SK-N-SH (cell line): ENCODE results near the gene HBZ. TPM values are rescaled to one million over a fixed set of nuclear protein-coding genes. Genes with fewer than 3 reads are reported as not detected.

Source experiments
- CTCF ChIA-PET: fragments of 300-600, 350-600 bp; formaldehyde crosslinking; extraction: SDS; loops from one replicate; lab custom pipeline; 2021; lab: Yijun Ruan, JAX
- POLR2A ChIA-PET: fragments of 350-600 bp; sonication (Branson Sonifier 250); formaldehyde crosslinking; extraction: SDS; loops from one replicate; lab custom pipeline; 2020; ENCODE audit warnings: antibody characterized with exemption, inconsistent platforms; lab: Yijun Ruan, JAX
- DNase-seq: peaks from one replicate; pipeline ENCODE4 v3.0.0; 2012
- H2AFZ ChIP-seq: fragments of 200-600 bp; sonication (generic); 2 replicates; pipeline ENCODE4 v1.8.1; 2016; ENCODE audit warnings: antibody characterized with exemption, mild to moderate bottlenecking, low read depth
- H3F3A ChIP-seq: fragments of 200-600 bp; sonication (generic); replicated peaks from 2 replicates; pipeline ENCODE3; 2016; ENCODE audit warnings: antibody characterized with exemption, mild to moderate bottlenecking; ENCODE audit not compliant: insufficient read depth
- H3K27ac ChIP-seq, 2 experiments: fragments of 200-500 bp in 1 of 2; fragments of 200-600 bp in 1 of 2; sonication (Bioruptor generic) in 1 of 2; sonication (generic), shearing (Covaris generic) in 1 of 2; 2 replicates each; pipeline versions ENCODE4 v1.5.1 to v1.6.1; 2014 to 2016; ENCODE audit warnings: low read depth in 2 of 2, inconsistent platforms in 1 of 2, low read length in 1 of 2, mild to moderate bottlenecking in 1 of 2, mixed read lengths in 1 of 2
- H3K27me3 ChIP-seq: fragments of 200-600 bp; sonication (generic), shearing (Covaris generic); 2 replicates; pipeline ENCODE4 v1.6.1; 2016; ENCODE audit warnings: mixed run types; ENCODE audit not compliant: insufficient read depth
- H3K36me3 ChIP-seq, 2 experiments: fragments of 200-500 bp in 1 of 2; fragments of 200-600 bp in 1 of 2; sonication (Bioruptor generic) in 1 of 2; sonication (generic) in 1 of 2; replicated peaks in 1 of 2; 2 replicates each; pipeline versions ENCODE3 to v1.5.1; 2014 to 2016; ENCODE audit warnings: low read length in 1 of 2, mild to moderate bottlenecking in 1 of 2; ENCODE audit not compliant: insufficient read depth in 2 of 2, control insufficient read depth in 1 of 2
- H3K4me1 ChIP-seq, 2 experiments: fragments of 200-500 bp in 1 of 2; fragments of 200-600 bp in 1 of 2; sonication (Bioruptor generic) in 1 of 2; sonication (generic), shearing (Covaris generic) in 1 of 2; 2 replicates each; pipeline versions ENCODE4 v1.5.1 to v1.6.1; 2014 to 2016; ENCODE audit warnings: low read depth in 1 of 2, low read length in 1 of 2, mixed run types in 1 of 2; ENCODE audit not compliant: insufficient read depth in 2 of 2, control insufficient read depth in 1 of 2
- H3K4me2 ChIP-seq: fragments of 200-600 bp; sonication (generic), shearing (Covaris generic); 2 replicates; pipeline ENCODE4 v1.6.1; 2017; ENCODE audit warnings: mixed run types
- H3K4me3 ChIP-seq, 2 experiments: fragments of 200-500 bp in 1 of 2; fragments of 200-600 bp in 1 of 2; sonication (Bioruptor generic) in 1 of 2; sonication (generic), shearing (Covaris generic) in 1 of 2; 2 replicates each; pipeline versions ENCODE4 v1.5.1 to v1.8.1; 2014 to 2016; ENCODE audit warnings: low read depth in 2 of 2, inconsistent platforms in 1 of 2, low read length in 1 of 2, mild to moderate bottlenecking in 1 of 2, mixed read lengths in 1 of 2, moderate library complexity in 1 of 2
- H3K79me2 ChIP-seq: fragments of 200-600 bp; sonication (generic); 2 replicates; pipeline ENCODE4 v1.8.1; 2017; ENCODE audit warnings: mild to moderate bottlenecking; ENCODE audit not compliant: insufficient read depth
- H3K9ac ChIP-seq: fragments of 200-600 bp; sonication (generic); 2 replicates; pipeline ENCODE4 v1.6.1; 2017; ENCODE audit warnings: mixed run types
- H3K9me2 ChIP-seq: fragments of 200-600 bp; sonication (generic); 2 replicates; pipeline ENCODE4 v1.6.1; 2017; ENCODE audit warnings: mixed run types
- H3K9me3 ChIP-seq: fragments of 200-600 bp; sonication (generic); 2 replicates; pipeline ENCODE4 v1.6.1; 2017; ENCODE audit warnings: mixed run types, mild to moderate bottlenecking, moderate library complexity
- H4K20me1 ChIP-seq: fragments of 200-600 bp; sonication (generic); 2 replicates; pipeline ENCODE4 v1.6.1; 2017; ENCODE audit warnings: mild to moderate bottlenecking, mixed run types; ENCODE audit not compliant: insufficient read depth
- EZH2phosphoT487 ChIP-seq: fragments of 200-600 bp; sonication (generic); IDR thresholded peaks from 2 replicates; pipeline ENCODE4 v1.6.1; 2017; ENCODE audit warnings: low read depth, mixed run types, mild to moderate bottlenecking, antibody characterized with exemption, moderate library complexity, borderline replicate concordance
- FOSL2 ChIP-seq: IDR thresholded peaks from 2 replicates; pipeline ENCODE4 v1.4.0; 2012; ENCODE audit warnings: low read depth, mild to moderate bottlenecking, moderate library complexity, borderline replicate concordance
- FOXJ3 ChIP-seq: sonication (generic); formaldehyde crosslinking; IDR thresholded peaks from 2 replicates; pipeline ENCODE4 v1.5.1; 2020; ENCODE audit warnings: mild to moderate bottlenecking, missing genetic modification reagents
- FOXM1 ChIP-seq: IDR thresholded peaks from 2 replicates; pipeline ENCODE4 v1.4.0; 2012; ENCODE audit warnings: low read depth, mild to moderate bottlenecking
- GABPA ChIP-seq: IDR thresholded peaks from 2 replicates; pipeline ENCODE4 v1.4.0; 2012; ENCODE audit warnings: low read depth, mild to moderate bottlenecking
- JUND ChIP-seq: IDR thresholded peaks from 2 replicates; pipeline ENCODE4 v1.4.0; 2012
- NFIC ChIP-seq: IDR thresholded peaks from 2 replicates; pipeline ENCODE4 v1.4.0; 2012; ENCODE audit warnings: borderline replicate concordance
- NRF1 ChIP-seq: IDR thresholded peaks from 2 replicates; pipeline ENCODE4 v1.6.1; 2012; ENCODE audit warnings: low read depth, mild to moderate bottlenecking, low read length
- POLR2AphosphoS5 ChIP-seq: IDR thresholded peaks from 2 replicates; pipeline ENCODE4 v1.6.1; 2012; ENCODE audit warnings: low read depth, low read length
- RFX5 ChIP-seq: IDR thresholded peaks from 2 replicates; pipeline ENCODE4 v1.6.1; 2012; ENCODE audit warnings: mild to moderate bottlenecking, improper control_type of control experiment, low read length
- SIN3A ChIP-seq: IDR thresholded peaks from 2 replicates; pipeline ENCODE4 v1.6.1; 2012; ENCODE audit warnings: low read depth, mild to moderate bottlenecking, low read length, moderate library complexity, borderline replicate concordance
- TAF1 ChIP-seq: IDR thresholded peaks from 2 replicates; pipeline ENCODE4 v1.6.1; 2012; ENCODE audit warnings: low read depth, mild to moderate bottlenecking, low read length, moderate library complexity, borderline replicate concordance
- WGBS: methylation state at CpG from one replicate; pipeline ENCODE4 v1.1.6; 2017; ENCODE audit warnings: low lambda C conversion rate; 5-methylcytosine and 5-hydroxymethylcytosine counted together
- polyA plus RNA-seq, 3 experiments: library from polyadenylated mRNA; depleted of rRNA; stranded (reverse); fragments of >200 nt; gene quantifications; 2 replicates each; pipeline ENCODE4 v1.2.3, GENCODE V29; 2012
- TF ChIP-seq, protein P1 (sequence below): IDR thresholded peaks from 2 replicates; pipeline ENCODE4 v1.6.1; 2012; ENCODE audit warnings: mild to moderate bottlenecking, low read depth, low read length, moderate library complexity
- TF ChIP-seq, protein P2 (sequence below): fragments of 150-350 bp; IDR thresholded peaks from 2 replicates; pipeline ENCODE4 v1.6.1; 2016; ENCODE audit warnings: mild to moderate bottlenecking, low read depth, low read length
- TF ChIP-seq, protein P3 (sequence below): IDR thresholded peaks from 2 replicates; pipeline ENCODE4; 2012

The HBZ gene
- polyA plus RNA-seq, 1 of the 3 experiments (the other 2 are of a cell fraction), result not detected

DNA sequence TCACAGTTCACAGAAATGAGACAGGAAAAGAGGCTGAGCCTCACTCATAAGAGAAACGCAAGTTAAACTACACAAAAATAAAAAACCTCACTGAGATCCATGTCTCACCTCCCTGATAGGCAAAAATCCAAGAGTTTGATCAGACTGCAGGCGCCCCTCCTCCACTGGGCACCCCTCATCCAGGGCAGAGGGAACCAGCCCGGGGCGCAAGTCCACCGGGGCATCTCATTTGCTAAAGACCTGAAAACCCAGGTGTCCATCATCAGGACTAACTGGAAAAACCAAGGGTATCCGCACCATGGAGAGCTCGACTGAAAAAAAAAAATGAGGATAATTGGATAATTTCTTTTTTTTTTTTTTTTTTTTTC is 2.6 kb downstream of the HBZ start:
- no peak for DNase-seq
- 17% methylated on average over 5 of the region's 7 CpGs for WGBS
- Histone ChIP-seq H3K9me2 (no peaks in the 10 kb centered on the region), H3K4me3 (peak overlapping the region; percentile 58 to 68)
- no peak for TF ChIP-seq EZH2phosphoT487
- no peak for TF ChIP-seq SIN3A
- no peak for TF ChIP-seq RFX5
- TF ChIP-seq FOXM1, result no peak
- no peak for TF ChIP-seq NRF1
- no peak for TF ChIP-seq POLR2AphosphoS5
- TF ChIP-seq, protein P1, sequence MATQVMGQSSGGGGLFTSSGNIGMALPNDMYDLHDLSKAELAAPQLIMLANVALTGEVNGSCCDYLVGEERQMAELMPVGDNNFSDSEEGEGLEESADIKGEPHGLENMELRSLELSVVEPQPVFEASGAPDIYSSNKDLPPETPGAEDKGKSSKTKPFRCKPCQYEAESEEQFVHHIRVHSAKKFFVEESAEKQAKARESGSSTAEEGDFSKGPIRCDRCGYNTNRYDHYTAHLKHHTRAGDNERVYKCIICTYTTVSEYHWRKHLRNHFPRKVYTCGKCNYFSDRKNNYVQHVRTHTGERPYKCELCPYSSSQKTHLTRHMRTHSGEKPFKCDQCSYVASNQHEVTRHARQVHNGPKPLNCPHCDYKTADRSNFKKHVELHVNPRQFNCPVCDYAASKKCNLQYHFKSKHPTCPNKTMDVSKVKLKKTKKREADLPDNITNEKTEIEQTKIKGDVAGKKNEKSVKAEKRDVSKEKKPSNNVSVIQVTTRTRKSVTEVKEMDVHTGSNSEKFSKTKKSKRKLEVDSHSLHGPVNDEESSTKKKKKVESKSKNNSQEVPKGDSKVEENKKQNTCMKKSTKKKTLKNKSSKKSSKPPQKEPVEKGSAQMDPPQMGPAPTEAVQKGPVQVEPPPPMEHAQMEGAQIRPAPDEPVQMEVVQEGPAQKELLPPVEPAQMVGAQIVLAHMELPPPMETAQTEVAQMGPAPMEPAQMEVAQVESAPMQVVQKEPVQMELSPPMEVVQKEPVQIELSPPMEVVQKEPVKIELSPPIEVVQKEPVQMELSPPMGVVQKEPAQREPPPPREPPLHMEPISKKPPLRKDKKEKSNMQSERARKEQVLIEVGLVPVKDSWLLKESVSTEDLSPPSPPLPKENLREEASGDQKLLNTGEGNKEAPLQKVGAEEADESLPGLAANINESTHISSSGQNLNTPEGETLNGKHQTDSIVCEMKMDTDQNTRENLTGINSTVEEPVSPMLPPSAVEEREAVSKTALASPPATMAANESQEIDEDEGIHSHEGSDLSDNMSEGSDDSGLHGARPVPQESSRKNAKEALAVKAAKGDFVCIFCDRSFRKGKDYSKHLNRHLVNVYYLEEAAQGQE, result no peak
- no peak for TF ChIP-seq FOSL2
- TF ChIP-seq, protein P2, sequence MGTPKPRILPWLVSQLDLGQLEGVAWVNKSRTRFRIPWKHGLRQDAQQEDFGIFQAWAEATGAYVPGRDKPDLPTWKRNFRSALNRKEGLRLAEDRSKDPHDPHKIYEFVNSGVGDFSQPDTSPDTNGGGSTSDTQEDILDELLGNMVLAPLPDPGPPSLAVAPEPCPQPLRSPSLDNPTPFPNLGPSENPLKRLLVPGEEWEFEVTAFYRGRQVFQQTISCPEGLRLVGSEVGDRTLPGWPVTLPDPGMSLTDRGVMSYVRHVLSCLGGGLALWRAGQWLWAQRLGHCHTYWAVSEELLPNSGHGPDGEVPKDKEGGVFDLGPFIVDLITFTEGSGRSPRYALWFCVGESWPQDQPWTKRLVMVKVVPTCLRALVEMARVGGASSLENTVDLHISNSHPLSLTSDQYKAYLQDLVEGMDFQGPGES, result no peak
- TF ChIP-seq, protein P3, sequence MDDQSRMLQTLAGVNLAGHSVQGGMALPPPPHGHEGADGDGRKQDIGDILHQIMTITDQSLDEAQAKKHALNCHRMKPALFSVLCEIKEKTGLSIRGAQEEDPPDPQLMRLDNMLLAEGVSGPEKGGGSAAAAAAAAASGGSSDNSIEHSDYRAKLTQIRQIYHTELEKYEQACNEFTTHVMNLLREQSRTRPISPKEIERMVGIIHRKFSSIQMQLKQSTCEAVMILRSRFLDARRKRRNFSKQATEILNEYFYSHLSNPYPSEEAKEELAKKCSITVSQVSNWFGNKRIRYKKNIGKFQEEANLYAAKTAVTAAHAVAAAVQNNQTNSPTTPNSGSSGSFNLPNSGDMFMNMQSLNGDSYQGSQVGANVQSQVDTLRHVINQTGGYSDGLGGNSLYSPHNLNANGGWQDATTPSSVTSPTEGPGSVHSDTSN, result no peak
- TF ChIP-seq FOXJ3 (CRISPR knock-in tag), result no peak
- no peak for TF ChIP-seq NFIC
- TF ChIP-seq GABPA, result no peak
- no peak for TF ChIP-seq TAF1
- no peak for TF ChIP-seq JUND
- TF ChIP-seq, all 33 proteins: peak for 0
- Histone ChIP-seq H3F3A (no peaks in the 10 kb centered on the region), H3K4me2 (peak overlapping the region; percentile 94), H3K9me3 (no peaks in the 10 kb centered on the region), H3K36me3 (no peaks in the 10 kb centered on the region), H3K4me1 (peaks cover 0 to 7% of the 10 kb centered on the region in 2 experiments; a peak in 1 of 4 replicates), H3K9ac (peak overlapping the region; percentile 49; the same call in 1 of the 2 replicates), H3K79me2 (no peaks in the 10 kb centered on the region), H4K20me1 (no peaks in the 10 kb centered on the region), H3K27ac (no peak overlapping the region), H2AFZ (peak overlapping the region; percentile 94), H3K27me3 (no peaks in the 10 kb centered on the region)
- CTCF ChIA-PET, result interaction anchor here (1.1 to 2.3 kb wide), 4 partner anchors 25 to 89 kb away, joined by 4 to 7 read pairs (median 6); partner anchors contain the start of gene HBQ1
- POLR2A ChIA-PET, result no interaction called here
